ENCODE measurements around the gene DCTD. TPM values are rescaled to one million over a fixed set of nuclear protein-coding genes. Genes with fewer than 3 reads are reported as not detected.

DCTD gene
- total RNA-seq, 1 experiment from 2014 or later, result 100 TPM

DNA sequence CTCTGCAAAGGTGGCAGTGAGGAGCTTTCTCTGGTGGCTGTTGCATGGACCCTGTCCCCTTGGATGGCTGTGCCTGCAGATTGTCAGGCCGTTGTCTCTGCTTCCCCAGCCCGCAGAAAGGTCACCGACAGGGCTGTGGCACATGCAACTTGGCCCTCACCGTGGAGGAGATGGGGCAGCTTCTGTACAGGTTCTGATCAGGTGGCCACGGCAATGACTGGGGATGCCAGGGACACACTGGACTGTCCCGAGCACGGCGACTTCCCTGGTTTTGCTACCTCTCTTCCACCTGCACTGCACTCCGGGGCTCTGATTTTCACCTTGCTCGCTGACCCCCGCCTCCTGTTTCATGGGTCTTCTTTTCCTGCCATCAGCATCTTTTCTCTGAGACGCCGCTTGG is 43.5 kb downstream of the DCTD start:
- Histone ChIP-seq H3K27ac (ENCODE audit: insufficient read length, low read depth, low read length) (no peak overlapping the region), H2BK120ac (ENCODE audit: low read depth, low read length, poor library complexity, severe bottlenecking) (no peak overlapping the region)
- no CpG with 5 or more reads among the region's 13 CpGs for WGBS (ENCODE audit: extremely low coverage, insufficient read length, low lambda C conversion rate)

More for the DNA sequence above, 43.5 kb downstream of the DCTD start:
- Histone ChIP-seq H2BK15ac (ENCODE audit: low read depth, low read length) (no peak overlapping the region), H3K27me3 (ENCODE audit: insufficient read depth, low read length) (no peaks in the 10 kb centered on the region), H3K23ac (ENCODE audit: insufficient read length, low read depth, low read length) (no peak overlapping the region), H4K20me1 (ENCODE audit: control insufficient read depth, insufficient read depth, insufficient read length) (no peaks in the 10 kb centered on the region), H3K18ac (ENCODE audit: insufficient read length, low read depth, low read length) (no peak overlapping the region), H2BK20ac (ENCODE audit: low read depth, low read length, poor library complexity, severe bottlenecking) (no peak overlapping the region), H3K9me3 (ENCODE audit: control insufficient read depth, low read depth, low read length) (no peaks in the 10 kb centered on the region), H3K14ac (ENCODE audit: insufficient read depth, low read length) (no peak overlapping the region; the same call in 1 of the 2 replicates), H3K4me2 (ENCODE audit: insufficient read depth, insufficient read length, low read length) (no peak overlapping the region), H3K79me1 (ENCODE audit: insufficient read depth, low read depth, low read length, poor library complexity, severe bottlenecking) (no peaks in the 10 kb centered on the region), H3K23me2 (ENCODE audit: insufficient read length, low read depth, low read length, poor library complexity, severe bottlenecking) (no peaks in the 10 kb centered on the region), H4K5ac (ENCODE audit: insufficient read length, low read depth, low read length) (no peak overlapping the region), H4K91ac (ENCODE audit: insufficient read length, low read depth, low read length) (no peak overlapping the region), H2BK12ac (ENCODE audit: insufficient read length, low read depth, low read length) (no peak overlapping the region), H2BK5ac (ENCODE audit: insufficient read length, low read length) (no peak overlapping the region), H3K79me2 (ENCODE audit: insufficient read depth, low read length) (no peaks in the 10 kb centered on the region), H4K8ac (replicated peaks; ENCODE audit: insufficient read length, low read depth, low read length) (no peak overlapping the region), H2AFZ (ENCODE audit: low read length) (no peak overlapping the region), H3K9ac (ENCODE audit: extremely low read depth, insufficient read length, low read length) (no peak overlapping the region), H3K4me1 (ENCODE audit: insufficient read depth, low read length) (no peaks in the 10 kb centered on the region), H3K56ac (ENCODE audit: insufficient read length, low read depth, low read length) (no peak overlapping the region), H3K4ac (ENCODE audit: low read depth, low read length) (no peak overlapping the region), H2AK5ac (ENCODE audit: insufficient read length, low read length) (no peak overlapping the region), H3T11ph (ENCODE audit: low read length) (no peak overlapping the region)
- DNase-seq, result no peak
- no peaks in the 10 kb centered on the region for H3K27me3 Mint-ChIP-seq (ENCODE audit: low read depth)
- TF ChIP-seq, protein P1, sequence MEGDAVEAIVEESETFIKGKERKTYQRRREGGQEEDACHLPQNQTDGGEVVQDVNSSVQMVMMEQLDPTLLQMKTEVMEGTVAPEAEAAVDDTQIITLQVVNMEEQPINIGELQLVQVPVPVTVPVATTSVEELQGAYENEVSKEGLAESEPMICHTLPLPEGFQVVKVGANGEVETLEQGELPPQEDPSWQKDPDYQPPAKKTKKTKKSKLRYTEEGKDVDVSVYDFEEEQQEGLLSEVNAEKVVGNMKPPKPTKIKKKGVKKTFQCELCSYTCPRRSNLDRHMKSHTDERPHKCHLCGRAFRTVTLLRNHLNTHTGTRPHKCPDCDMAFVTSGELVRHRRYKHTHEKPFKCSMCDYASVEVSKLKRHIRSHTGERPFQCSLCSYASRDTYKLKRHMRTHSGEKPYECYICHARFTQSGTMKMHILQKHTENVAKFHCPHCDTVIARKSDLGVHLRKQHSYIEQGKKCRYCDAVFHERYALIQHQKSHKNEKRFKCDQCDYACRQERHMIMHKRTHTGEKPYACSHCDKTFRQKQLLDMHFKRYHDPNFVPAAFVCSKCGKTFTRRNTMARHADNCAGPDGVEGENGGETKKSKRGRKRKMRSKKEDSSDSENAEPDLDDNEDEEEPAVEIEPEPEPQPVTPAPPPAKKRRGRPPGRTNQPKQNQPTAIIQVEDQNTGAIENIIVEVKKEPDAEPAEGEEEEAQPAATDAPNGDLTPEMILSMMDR (conservative IDR thresholded peaks at IDR 0.05), result no peak
- no peak overlapping the region for H3K4me3 Mint-ChIP-seq
- H3K36me3 Mint-ChIP-seq (ENCODE audit: insufficient read depth in 1 of 3, low read depth in 3 of 3), result 0 out of 7 replicates have a peak, but pooled peaks cover 0 to 2% (median 0%) of the 10 kb centered on the region in 3 experiments
- H3K27ac Mint-ChIP-seq, result no peak overlapping the region
- H3K9me3 Mint-ChIP-seq, result no peaks in the 10 kb centered on the region
- no peaks in the 10 kb centered on the region for H3K4me1 Mint-ChIP-seq
